ENCODE results near the gene RAG2.
"Not testable (repeated sequence)": the region's sequence is repeated elsewhere in the genome, so short reads cannot be mapped to it uniquely, and the experiment has no call there.

The RAG2 gene

GRCh38 chr11:36557991-36558390, 40.0 kb downstream of the RAG2 start:
- H3K9me3 ChIP-seq (ENCODE audit: control insufficient read depth, insufficient read depth, low read depth, low read length): no peaks in the 10 kb centered on the region
- no peaks in the 10 kb centered on the region for H3K4me1 ChIP-seq (ENCODE audit: control insufficient read depth, insufficient read depth, low read length)
- TF ChIP-seq ZNF223 (tag by site-specific recombination; IDR thresholded peaks at IDR 0.05): no peak
- no peak for TF ChIP-seq ZNF114 (tag by site-specific recombination; IDR thresholded peaks at IDR 0.05)
- TF ChIP-seq ZNF311 (tag by site-specific recombination; IDR thresholded peaks at IDR 0.05; ENCODE audit: borderline replicate concordance): no peak
- no peak for TF ChIP-seq OVOL3 (tag by site-specific recombination; IDR thresholded peaks at IDR 0.05)
- H3K27ac ChIP-seq (ENCODE audit: extremely low read depth, low read depth, low read length): no peak overlapping the region
- ChIA-PET POLR2A (no interaction called here), CTCF (no interaction called here)
- H3K36me3 ChIP-seq (ENCODE audit: control insufficient read depth in 2 of 2, insufficient read depth in 1 of 2, low read length in 2 of 2): no peaks in the 10 kb centered on the region
- no peak overlapping the region for H3K4me3 ChIP-seq (ENCODE audit: low read depth, low read length)

- H3K4me3 ChIP-seq (ENCODE audit: low read depth, low read length); H3K9me3 ChIP-seq (ENCODE audit: control insufficient read depth, insufficient read depth, low read depth, low read length); H3K36me3 ChIP-seq (ENCODE audit: control insufficient read depth in 2 of 2, insufficient read depth in 1 of 2, low read length in 2 of 2); POLR2A ChIA-PET; H3K27ac ChIP-seq (ENCODE audit: extremely low read depth, low read depth, low read length); H3K4me1 ChIP-seq (ENCODE audit: control insufficient read depth, insufficient read depth, low read length); CTCF ChIA-PET: not testable (repeated sequence)
Observed at GRCh38 chr11:36557390-36557789, 40.6 kb downstream of the RAG2 start.

DNA sequence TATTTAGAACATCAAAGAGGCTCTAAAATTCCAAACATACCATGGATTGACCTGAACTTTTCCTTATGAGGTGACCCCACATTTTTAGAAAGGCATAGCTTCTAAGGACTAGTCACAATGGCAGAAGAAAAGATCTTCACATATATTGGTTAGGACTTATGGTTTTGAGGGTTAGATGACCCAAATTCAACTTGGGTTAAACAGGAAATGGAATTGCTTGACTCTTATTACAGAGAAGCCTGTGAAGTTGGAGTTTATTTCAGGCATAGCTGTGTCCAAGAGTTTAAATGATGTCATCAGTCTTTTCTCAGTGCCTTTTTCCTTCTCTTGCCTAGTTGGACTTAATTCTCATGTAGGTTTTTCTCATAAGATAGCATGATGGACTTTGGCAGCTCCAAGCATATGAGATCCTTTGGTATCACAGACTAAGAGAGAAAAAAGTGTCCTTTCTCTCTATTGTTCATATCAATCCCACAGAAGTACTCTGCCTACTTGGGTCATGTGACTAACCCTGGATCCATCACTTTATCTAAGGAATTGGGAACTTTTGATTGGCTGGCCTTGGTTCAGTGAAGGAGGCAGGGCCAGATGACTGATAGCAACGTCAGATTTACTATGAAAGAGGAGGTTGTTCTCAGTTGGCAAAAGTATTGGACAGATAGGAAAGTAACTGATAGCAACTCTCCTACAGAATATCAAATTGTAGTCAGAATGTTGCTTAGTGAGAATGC, 47.5 kb downstream of the RAG2 start:
- Histone ChIP-seq H3K36me3 (ENCODE audit: control insufficient read depth in 2 of 2, insufficient read depth in 1 of 2, low read length in 2 of 2) (no peaks in the 10 kb centered on the region), H3K4me3 (ENCODE audit: low read depth, low read length) (no peak overlapping the region), H3K9me3 (ENCODE audit: control insufficient read depth, insufficient read depth, low read depth, low read length) (no peaks in the 10 kb centered on the region), H3K27ac (ENCODE audit: extremely low read depth, low read depth, low read length) (no peak overlapping the region), H3K4me1 (ENCODE audit: control insufficient read depth, insufficient read depth, low read length) (no peaks in the 10 kb centered on the region)
- TF ChIP-seq MYNN (tag by site-specific recombination; IDR thresholded peaks at IDR 0.05; ENCODE audit: borderline replicate concordance) (no peak), ZNF792 (tag by site-specific recombination; IDR thresholded peaks at IDR 0.05) (no peak)
- POLR2A ChIA-PET: no interaction called here
- CTCF ChIA-PET: interaction anchor here (1.1 kb wide), 1 partner anchor 196 kb away, joined by 4 read pairs; no protein-coding TSS in a partner anchor
